ENCODE measurements around the gene MRC2.
"Not testable (repeated sequence)": the region's sequence is repeated elsewhere in the genome, so short reads cannot be mapped to it uniquely, and the experiment has no call there.

Gene MRC2

GRCh38 chr17:62612289-62612688 is 15.2 kb upstream of the MRC2 start:
- DNase-seq, result not testable (repeated sequence)

DNA sequence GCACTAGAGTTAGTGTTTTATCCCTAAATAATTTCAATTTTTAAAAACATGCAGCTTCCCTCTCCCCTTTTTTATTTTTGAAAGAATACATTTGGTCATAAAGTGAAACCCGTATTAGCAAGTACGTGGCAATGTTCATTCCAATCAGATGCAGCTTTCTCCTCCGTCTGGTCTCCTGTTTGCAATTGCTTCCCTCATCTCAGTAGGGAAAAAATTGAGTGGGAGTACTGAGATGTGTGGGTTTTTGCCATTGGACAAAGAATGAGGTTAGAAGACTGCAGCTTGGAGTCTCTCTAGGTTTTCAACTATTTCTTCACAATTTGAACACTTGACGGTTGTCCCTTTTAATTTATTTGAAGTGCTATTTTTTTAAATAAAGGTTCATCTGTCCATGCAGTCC is 14.4 kb upstream of the MRC2 start:
- not testable (repeated sequence) for DNase-seq

- DNase-seq, result no peak
Measured at GRCh38 chr17:62614142-62614541, 13.3 kb upstream of the MRC2 start.

GRCh38 chr17:62615503-62615902 is 12.0 kb upstream of the MRC2 start:
- no peak for DNase-seq

GRCh38 chr17:62616993-62617893 is 10.2 kb upstream of the MRC2 start:
- DNase-seq, result peak in 2 of 3 donors; percentile 35 to 48

DNA sequence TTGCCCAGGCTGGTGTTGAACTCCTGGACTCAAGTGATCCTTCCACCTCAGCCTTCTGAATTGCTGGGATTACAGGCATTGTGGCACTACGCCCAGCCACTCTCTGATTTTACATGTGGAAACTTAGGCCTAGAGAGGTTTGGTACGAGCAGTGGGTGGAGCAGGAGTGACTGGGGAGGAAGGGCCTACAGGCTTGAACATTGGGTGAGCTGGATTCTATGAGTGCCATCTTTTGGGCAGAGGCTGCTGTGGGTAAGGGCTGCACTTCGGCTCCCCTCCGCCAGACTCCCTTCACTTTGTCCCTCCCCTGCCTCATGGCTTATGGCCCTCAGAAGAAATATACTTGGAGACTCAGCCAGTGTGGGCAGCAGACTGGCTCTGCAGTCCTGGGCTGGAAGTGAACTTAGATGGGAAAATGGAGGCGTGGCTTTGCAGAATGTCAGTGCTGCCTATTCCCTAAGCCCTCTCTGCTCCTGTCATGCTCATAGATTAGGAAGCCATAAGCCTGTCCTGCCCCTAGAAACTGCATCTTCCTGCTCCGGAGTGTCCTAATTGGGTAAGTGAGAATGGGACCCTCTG is 9.5 kb upstream of the MRC2 start:
- no peak for DNase-seq

- no peak for DNase-seq
Measured at GRCh38 chr17:62618647-62619416, 8.6 kb upstream of the MRC2 start.

DNA sequence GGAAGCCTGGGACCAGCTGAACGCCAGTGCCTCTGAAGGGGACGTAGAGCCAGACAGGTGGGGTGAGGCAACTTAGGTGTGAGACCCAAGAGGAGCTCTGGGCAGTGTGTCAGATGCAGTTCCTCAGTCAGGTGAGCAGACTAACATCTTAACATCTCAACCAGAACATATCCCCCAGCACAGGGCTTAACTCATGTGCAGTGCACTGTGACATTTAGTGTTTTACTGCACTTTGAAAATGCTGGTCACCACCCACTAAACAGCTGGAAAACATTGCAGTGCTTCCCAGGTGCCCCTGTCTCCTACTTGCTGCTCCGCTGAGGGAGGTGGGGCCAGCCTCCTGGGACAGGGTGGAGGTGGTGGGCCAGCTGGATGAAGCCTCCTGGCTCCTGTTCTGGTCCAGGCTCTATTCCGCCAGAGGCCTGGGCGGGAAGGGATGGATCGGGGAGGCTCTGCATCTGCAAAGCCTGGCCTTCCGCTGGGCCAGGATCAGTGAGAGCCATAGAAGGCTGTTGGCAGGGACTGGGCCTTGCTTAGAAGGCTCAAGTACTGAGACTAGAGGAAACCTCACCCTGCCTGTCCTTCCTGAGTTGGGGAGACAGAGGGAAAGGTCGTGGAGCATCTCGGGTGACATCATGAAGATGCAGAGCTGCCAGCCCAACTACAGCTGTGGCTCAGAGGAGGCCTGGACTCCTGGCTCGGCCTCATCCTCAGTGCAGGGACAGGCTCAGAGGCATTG is 7.9 kb upstream of the MRC2 start:
- no peak for DNase-seq

DNA sequence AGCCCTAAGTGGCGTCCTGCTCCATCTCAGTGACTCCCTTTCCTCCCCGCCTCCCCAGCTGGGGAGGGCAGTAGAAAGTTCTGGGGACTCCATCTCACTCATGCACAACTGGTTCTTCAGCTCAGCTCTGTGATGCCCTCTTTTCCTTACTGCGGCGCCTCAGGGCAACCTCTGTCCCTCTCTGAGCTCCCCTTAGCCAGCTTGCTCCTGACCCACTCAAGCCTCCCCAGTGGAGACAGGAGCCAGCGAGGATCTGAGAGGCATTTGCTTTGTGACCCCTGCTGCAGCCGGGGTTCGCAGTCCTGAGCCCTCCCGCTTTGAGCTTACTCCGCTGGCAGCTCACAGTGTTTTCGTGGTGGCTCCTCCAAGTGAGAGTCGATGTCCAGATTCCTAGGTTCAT is 6.2 kb upstream of the MRC2 start:
- no peak for DNase-seq

DNA sequence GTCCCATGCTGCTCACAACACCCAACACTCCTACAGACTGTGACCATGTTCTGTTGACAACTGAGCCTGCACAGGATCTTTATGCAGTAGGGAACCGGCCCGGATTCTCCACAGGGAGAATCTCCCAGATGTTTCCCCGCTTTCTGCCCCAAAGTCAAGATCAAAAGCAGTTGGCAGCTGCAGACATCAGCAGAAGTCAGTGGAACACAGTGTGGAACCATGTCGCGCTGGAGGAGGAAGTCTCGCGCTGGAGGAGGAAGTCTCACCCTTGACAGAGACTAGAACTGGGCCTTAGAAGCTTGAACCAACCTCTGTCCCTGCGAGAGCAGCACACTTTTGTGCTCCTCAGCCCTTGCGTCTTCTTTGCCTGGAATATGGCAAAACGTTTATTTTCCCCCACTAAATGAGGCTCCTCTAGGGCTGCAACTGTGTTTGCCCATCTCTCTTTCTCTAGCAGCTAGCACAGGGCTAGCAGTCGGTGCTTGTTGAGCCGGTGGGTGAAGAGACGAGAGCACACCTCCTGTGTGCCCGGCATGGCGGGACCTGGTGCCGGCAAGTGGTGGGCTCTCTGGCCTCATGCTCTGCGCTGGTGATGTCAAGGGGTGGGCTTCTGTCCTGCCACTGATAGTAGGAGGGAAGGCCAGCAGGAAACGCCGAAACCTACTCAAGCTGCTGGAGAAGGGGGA is 2.1 kb upstream of the MRC2 start:
- peak; percentile 54 to 58 (median 56) for DNase-seq

DNA sequence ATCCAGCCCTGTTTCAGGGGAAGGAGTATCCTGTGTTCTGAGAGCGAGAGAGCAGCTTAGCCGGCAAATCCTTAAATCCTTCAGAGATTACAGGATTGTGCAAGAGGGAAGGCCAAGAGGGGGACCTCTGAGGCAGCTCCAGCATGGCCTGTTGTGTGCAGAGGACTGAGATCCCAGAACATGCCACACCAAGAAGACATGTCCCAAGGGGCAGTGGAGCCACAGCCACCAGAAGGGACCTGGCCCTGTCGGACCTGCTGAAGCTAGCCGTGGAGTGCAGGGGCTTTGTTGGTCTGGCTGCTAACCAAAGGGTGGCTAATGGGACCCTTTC is 1.6 kb upstream of the MRC2 start:
- no peak for DNase-seq

DNA sequence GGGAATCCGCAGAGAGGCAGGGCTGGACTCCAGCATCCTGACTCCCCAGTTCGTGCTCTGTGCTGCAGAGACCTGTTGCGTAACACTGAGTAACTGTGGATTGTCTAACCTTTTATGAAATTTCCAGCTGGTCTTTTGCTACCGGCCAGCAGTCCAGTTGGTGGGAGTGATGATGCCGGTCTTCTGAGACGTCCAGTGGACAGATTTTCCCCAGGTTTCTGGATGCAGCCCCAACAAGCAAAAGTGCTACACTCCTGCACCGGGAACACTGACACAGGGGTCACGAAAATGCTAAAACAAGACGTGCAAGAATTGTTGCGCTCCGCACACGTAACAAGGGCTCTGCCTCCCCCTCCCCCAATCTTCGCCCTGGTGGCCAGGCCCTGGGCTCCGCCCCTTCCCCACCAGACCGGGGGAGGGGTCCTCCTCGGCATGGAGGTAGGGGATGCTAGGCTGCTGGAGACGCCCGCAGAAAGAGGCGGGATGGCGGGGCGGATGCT is 701 bp upstream of the MRC2 start:
- DNase-seq, result peak; percentile 81 to 90 (median 86)

DNA sequence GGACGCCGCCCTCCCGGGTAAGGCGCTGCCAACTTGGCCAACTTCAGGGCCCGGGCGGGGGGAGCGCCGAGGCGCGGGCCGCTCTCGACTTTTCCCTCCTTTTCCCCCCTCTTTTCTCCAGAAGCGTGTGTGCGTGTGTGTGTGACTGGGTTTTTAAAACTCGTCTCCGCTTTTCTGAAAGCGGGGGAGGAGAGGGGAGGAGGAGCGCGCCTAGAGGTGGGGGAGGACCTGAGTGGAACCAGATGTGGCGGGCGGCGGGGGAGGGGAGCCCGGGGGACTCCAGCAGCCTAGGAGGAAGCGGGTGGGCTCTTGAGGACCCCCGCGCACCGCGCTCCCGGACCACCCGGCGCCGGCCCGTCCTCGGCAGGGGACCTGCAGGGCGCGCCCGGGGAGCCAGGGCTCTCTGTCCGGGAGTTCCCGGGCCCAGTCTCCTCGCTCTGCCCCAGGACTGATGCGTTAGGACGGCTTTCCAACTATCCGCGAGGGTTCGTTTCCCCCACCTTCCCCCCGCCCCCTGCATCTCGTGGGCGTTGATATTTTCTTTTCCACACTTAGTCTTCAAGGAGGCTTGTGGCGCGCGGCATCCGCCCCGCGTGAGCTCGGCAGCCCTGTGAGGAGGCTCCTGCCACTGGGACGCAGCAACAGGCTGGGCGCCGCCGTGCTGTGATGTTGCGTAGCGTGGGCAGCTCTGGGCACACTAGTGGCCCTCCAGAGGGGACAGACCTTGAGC is 599 bp downstream of the MRC2 start:
- DNase-seq, result peak; percentile 61 to 74 (median 62)

- no peak for DNase-seq
Measured at GRCh38 chr17:62628831-62629555, 1.5 kb downstream of the MRC2 start.

DNA sequence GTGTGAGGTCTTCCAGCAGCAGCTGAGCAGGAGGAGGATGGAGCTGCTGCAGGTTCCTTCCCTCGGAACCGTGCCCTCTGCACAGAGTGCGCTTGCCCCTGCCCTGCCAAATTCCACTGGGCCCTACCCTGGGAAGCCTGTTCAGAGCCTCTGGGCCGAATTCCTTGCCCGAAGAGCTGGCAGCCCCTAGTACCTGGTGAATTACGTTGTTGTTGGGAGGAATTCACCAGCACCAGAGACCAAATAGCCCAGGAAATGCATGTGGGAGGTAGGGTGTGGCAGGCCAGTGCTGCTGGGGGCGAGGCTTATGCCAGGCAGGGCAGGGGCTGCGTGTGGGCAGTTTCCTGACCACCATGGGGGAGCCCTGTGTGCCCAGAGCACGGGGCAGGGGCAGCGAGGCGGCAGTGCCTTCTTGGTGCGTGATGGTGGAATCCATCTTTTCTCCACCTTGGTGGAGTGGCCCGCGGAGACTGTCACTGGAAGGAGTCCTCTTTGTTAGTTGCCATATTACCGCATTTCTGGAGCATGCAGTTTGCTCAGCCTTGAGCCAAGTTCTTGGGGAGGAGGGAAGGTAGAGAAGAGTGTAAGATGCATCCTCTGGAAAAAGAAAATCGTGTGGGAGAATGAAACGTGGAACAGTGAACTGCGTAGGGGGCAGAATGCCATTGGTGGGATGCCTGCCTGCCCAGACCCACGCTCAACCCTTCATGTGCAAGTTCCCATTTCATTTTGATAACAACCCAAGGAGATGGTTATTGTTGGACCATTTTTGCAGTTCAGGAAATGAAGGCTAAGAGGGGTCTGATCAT is 2.3 kb downstream of the MRC2 start:
- no peak for DNase-seq

GRCh38 chr17:62630365-62631085 is 3.1 kb downstream of the MRC2 start:
- peak; percentile 65 to 66 (median 66) for DNase-seq

GRCh38 chr17:62631086-62631935 is 3.8 kb downstream of the MRC2 start:
- DNase-seq, result no peak
